ENCODE measurements around the gene SLC27A5.
"Not testable (repeated sequence)": the region's sequence is repeated elsewhere in the genome, so short reads cannot be mapped to it uniquely, and the experiment has no call there.

The SLC27A5 gene

GRCh38 chr19:58474291-58474996 lies 37.3 kb downstream of the SLC27A5 start:
- no peak overlapping the region for H3K27ac ChIP-seq
- peaks cover 34% of the 10 kb centered on the region for H3K36me3 ChIP-seq
- no peaks in the 10 kb centered on the region for H3K9me3 ChIP-seq (ENCODE audit: severe bottlenecking)
- no peaks in the 10 kb centered on the region for H3K27me3 ChIP-seq (ENCODE audit: insufficient read depth, low read depth, severe bottlenecking)
- TF ChIP-seq CTCF (IDR thresholded peaks at IDR 0.05; ENCODE audit: low read depth, low read length): no peak
- no peak for DNase-seq
- H3K4me3 ChIP-seq (ENCODE audit: low read depth, low read length): no peak overlapping the region

GRCh38 chr19:58473775-58474174 lies 38.0 kb downstream of the SLC27A5 start:
- Histone ChIP-seq H3K36me3 (peaks cover 34% of the 10 kb centered on the region), H3K27me3 (ENCODE audit: insufficient read depth, low read depth, severe bottlenecking) (no peaks in the 10 kb centered on the region), H3K9me3 (ENCODE audit: severe bottlenecking) (no peaks in the 10 kb centered on the region), H3K27ac (no peak overlapping the region), H3K4me3 (ENCODE audit: low read depth, low read length) (no peak overlapping the region)
- TF ChIP-seq CTCF (IDR thresholded peaks at IDR 0.05; ENCODE audit: low read depth, low read length): no peak
- no peak for DNase-seq

- H3K27me3 ChIP-seq (ENCODE audit: insufficient read depth, low read depth, severe bottlenecking): no peaks in the 10 kb centered on the region
- no peak for DNase-seq
- H3K36me3 ChIP-seq: peaks cover 27% of the 10 kb centered on the region
- H3K4me3 ChIP-seq (ENCODE audit: low read depth, low read length): no peak overlapping the region
- H3K9me3 ChIP-seq (ENCODE audit: severe bottlenecking): no peaks in the 10 kb centered on the region
- TF ChIP-seq CTCF (IDR thresholded peaks at IDR 0.05; ENCODE audit: low read depth, low read length): no peak
- H3K27ac ChIP-seq: no peak overlapping the region
Observed at GRCh38 chr19:58471736-58472135, 40.1 kb downstream of the SLC27A5 start.

GRCh38 chr19:58470837-58471543 lies 40.8 kb downstream of the SLC27A5 start:
- not testable (repeated sequence) for H3K27ac ChIP-seq; DNase-seq; H3K9me3 ChIP-seq (ENCODE audit: severe bottlenecking); H3K27me3 ChIP-seq (ENCODE audit: insufficient read depth, low read depth, severe bottlenecking); H3K4me3 ChIP-seq (ENCODE audit: low read depth, low read length)
- H3K36me3 ChIP-seq: peaks cover 27% of the 10 kb centered on the region

GRCh38 chr19:58469241-58470013 lies 42.4 kb downstream of the SLC27A5 start:
- no peak for DNase-seq
- no peak for TF ChIP-seq CTCF (IDR thresholded peaks at IDR 0.05; ENCODE audit: low read depth, low read length)

GRCh38 chr19:58468216-58468839 lies 43.5 kb downstream of the SLC27A5 start:
- no peak overlapping the region for H3K4me3 ChIP-seq (ENCODE audit: low read depth, low read length)
- no peak overlapping the region for H3K27ac ChIP-seq
- H3K9me3 ChIP-seq (ENCODE audit: severe bottlenecking): no peaks in the 10 kb centered on the region
- H3K27me3 ChIP-seq (ENCODE audit: insufficient read depth, low read depth, severe bottlenecking): no peaks in the 10 kb centered on the region
- TF ChIP-seq CTCF (IDR thresholded peaks at IDR 0.05; ENCODE audit: low read depth, low read length): no peak
- H3K36me3 ChIP-seq: peaks cover 25% of the 10 kb centered on the region
- no peak for DNase-seq

More at GRCh38 chr19:58469241-58470013, 42.4 kb downstream of the SLC27A5 start:
- H3K27ac ChIP-seq: no peak overlapping the region
- H3K27me3 ChIP-seq (ENCODE audit: insufficient read depth, low read depth, severe bottlenecking): no peaks in the 10 kb centered on the region
- H3K4me3 ChIP-seq (ENCODE audit: low read depth, low read length): no peak overlapping the region
- no peaks in the 10 kb centered on the region for H3K9me3 ChIP-seq (ENCODE audit: severe bottlenecking)
- H3K36me3 ChIP-seq: peaks cover 27% of the 10 kb centered on the region
